NCI-H1092 treated with DMSO at 0.1 percent for 48 hours (cell line): ENCODE results near the gene UNC93B1.

Experiments used
- DNase-seq: peaks from one replicate; lab custom pipeline; 2025; lab: John Stamatoyannopoulos, UW

Gene UNC93B1

GRCh38 chr11:68022531-68022930 lies 18.6 kb upstream of the UNC93B1 start:
- no peak for DNase-seq

- DNase-seq, result peak; percentile 22
Measured at GRCh38 chr11:68021167-68021787, 17.4 kb upstream of the UNC93B1 start.

- peak; percentile 16 for DNase-seq
Measured at GRCh38 chr11:68020575-68020974, 16.7 kb upstream of the UNC93B1 start.

GRCh38 chr11:68019486-68019885 lies 15.6 kb upstream of the UNC93B1 start:
- DNase-seq, result no peak

GRCh38 chr11:68018730-68019190 lies 14.9 kb upstream of the UNC93B1 start:
- DNase-seq, result no peak

GRCh38 chr11:68017980-68018729 lies 14.3 kb upstream of the UNC93B1 start:
- DNase-seq, result no peak

GRCh38 chr11:68016904-68017817 lies 13.3 kb upstream of the UNC93B1 start:
- no peak for DNase-seq

GRCh38 chr11:68016161-68016903 lies 12.4 kb upstream of the UNC93B1 start:
- no peak for DNase-seq

- no peak for DNase-seq
Measured at GRCh38 chr11:68015467-68015866, 11.6 kb upstream of the UNC93B1 start.

GRCh38 chr11:68014947-68015447 lies 11.1 kb upstream of the UNC93B1 start:
- no peak for DNase-seq

GRCh38 chr11:68014157-68014946 lies 10.5 kb upstream of the UNC93B1 start:
- DNase-seq, result no peak

GRCh38 chr11:68013611-68014156 lies 9.8 kb upstream of the UNC93B1 start:
- DNase-seq, result no peak

GRCh38 chr11:68012843-68013610 lies 9.1 kb upstream of the UNC93B1 start:
- DNase-seq, result no peak

GRCh38 chr11:68012044-68012842 lies 8.3 kb upstream of the UNC93B1 start:
- DNase-seq, result no peak

GRCh38 chr11:68011051-68011943 lies 7.4 kb upstream of the UNC93B1 start:
- DNase-seq, result no peak

- no peak for DNase-seq
Measured at GRCh38 chr11:68010090-68011041, 6.5 kb upstream of the UNC93B1 start, which contains the start of gene ALDH3B1. ALDH3B1 (plus strand) TSS chr11:68010327; CDS start chr11:68015298, 4,971 bp downstream.
